HG02588 (cell line): ENCODE measurements around the gene RALGPS1.

ENCODE experiments used
- ATAC-seq: cut with Tn5 transposase; IDR thresholded peaks from one replicate; pipeline ENCODE4 v1.9.1; 2021; ENCODE audit warnings: mild to moderate bottlenecking, moderate library complexity; ENCODE audit not compliant: unreplicated experiment

The RALGPS1 gene

GRCh38 chr9:127020036-127020801, 105.6 kb downstream of the RALGPS1 start:
- no peak for ATAC-seq

- no peak for ATAC-seq
Measured at GRCh38 chr9:127020802-127021078, 106.2 kb downstream of the RALGPS1 start.

GRCh38 chr9:127021664-127022363, 107.2 kb downstream of the RALGPS1 start:
- ATAC-seq: no peak

GRCh38 chr9:127022913-127023660, 108.5 kb downstream of the RALGPS1 start:
- ATAC-seq: no peak

GRCh38 chr9:127025042-127025441, 110.5 kb downstream of the RALGPS1 start:
- no peak for ATAC-seq

- no peak for ATAC-seq
Measured at GRCh38 chr9:127027694-127028093, 113.1 kb downstream of the RALGPS1 start.

GRCh38 chr9:127029548-127029947, 115.0 kb downstream of the RALGPS1 start:
- ATAC-seq: no peak

- no peak for ATAC-seq
Measured at GRCh38 chr9:127030814-127031740, 116.5 kb downstream of the RALGPS1 start.

GRCh38 chr9:127032256-127032655, 117.7 kb downstream of the RALGPS1 start:
- no peak for ATAC-seq

- no peak for ATAC-seq
Measured at GRCh38 chr9:127033061-127033460, 118.5 kb downstream of the RALGPS1 start.

GRCh38 chr9:127033789-127034188, 119.2 kb downstream of the RALGPS1 start:
- ATAC-seq: no peak

- ATAC-seq: no peak
Measured at GRCh38 chr9:127034691-127035090, 120.1 kb downstream of the RALGPS1 start.

- ATAC-seq: no peak
Measured at GRCh38 chr9:127035423-127035822, 120.8 kb downstream of the RALGPS1 start.

GRCh38 chr9:127035948-127036347, 121.4 kb downstream of the RALGPS1 start:
- no peak for ATAC-seq

- ATAC-seq: no peak
Measured at GRCh38 chr9:127036437-127036836, 121.9 kb downstream of the RALGPS1 start.

GRCh38 chr9:127038531-127038930, 123.9 kb downstream of the RALGPS1 start:
- no peak for ATAC-seq

GRCh38 chr9:127039492-127039891, 124.9 kb downstream of the RALGPS1 start:
- no peak for ATAC-seq

GRCh38 chr9:127045148-127045547, 130.6 kb downstream of the RALGPS1 start:
- no peak for ATAC-seq

- ATAC-seq: no peak
Measured at GRCh38 chr9:127047971-127048370, 133.4 kb downstream of the RALGPS1 start.

GRCh38 chr9:127049044-127049443, 134.5 kb downstream of the RALGPS1 start:
- ATAC-seq: no peak

- no peak for ATAC-seq
Measured at GRCh38 chr9:127049581-127049980, 135.0 kb downstream of the RALGPS1 start.
